Spleen (tissue), 7 donors: ENCODE results near the gene APOBEC3C.

Source experiments
- POLR2A ChIP-seq, 3 donors: fragments of 450-650 bp; IDR thresholded peaks; one replicate each; pipeline ENCODE4 v1.5.1; 2017; ENCODE audit warnings: antibody characterized with exemption in 3 of 3, mild to moderate bottlenecking in 1 of 3
- TF ChIP-seq, protein P1 (sequence below), 11 experiments: fragments of 200-600 bp in 7 of 11; fragments of 450-650 bp in 4 of 11; sonication (generic) in 4 of 11; IDR thresholded peaks in 8 of 11; conservative IDR thresholded peaks in 3 of 11; 1 replicate in 7 of 11; 2 replicates in 4 of 11; pipeline versions ENCODE4 v1.4.0 to v1.8.0; 2016 to 2021; ENCODE audit warnings: antibody characterized with exemption in 11 of 11, inconsistent platforms in 4 of 11, mild to moderate bottlenecking in 1 of 11
- donor health status: DM: no; HTN: no; CAD: no; lungs with moderate emphysema.
- donor health status: DM: no; HTN: no; CAD: no.
- donor health status: DM: no; HTN: no; CAD: no.

DNA sequence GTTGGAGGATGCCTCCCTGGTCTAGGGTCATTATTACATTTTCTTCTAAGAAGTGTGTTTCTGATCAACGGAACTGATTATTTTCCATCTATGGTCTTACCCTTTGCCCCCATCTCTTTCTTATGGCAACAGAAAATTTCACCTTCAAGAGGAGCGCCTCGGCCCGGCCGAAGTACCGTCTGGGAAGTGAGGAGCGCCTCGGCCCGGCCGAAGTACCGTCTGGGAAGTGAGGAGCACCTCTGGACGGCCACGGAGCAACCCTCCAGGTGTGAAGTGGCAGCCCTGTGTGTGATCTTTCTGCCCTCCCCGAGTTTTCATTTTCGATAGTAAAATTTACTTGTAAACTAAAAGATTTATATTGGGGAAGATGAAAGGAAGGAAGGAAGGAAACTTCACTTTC is 3.1 kb upstream of the APOBEC3C start:
- TF ChIP-seq, protein P1, sequence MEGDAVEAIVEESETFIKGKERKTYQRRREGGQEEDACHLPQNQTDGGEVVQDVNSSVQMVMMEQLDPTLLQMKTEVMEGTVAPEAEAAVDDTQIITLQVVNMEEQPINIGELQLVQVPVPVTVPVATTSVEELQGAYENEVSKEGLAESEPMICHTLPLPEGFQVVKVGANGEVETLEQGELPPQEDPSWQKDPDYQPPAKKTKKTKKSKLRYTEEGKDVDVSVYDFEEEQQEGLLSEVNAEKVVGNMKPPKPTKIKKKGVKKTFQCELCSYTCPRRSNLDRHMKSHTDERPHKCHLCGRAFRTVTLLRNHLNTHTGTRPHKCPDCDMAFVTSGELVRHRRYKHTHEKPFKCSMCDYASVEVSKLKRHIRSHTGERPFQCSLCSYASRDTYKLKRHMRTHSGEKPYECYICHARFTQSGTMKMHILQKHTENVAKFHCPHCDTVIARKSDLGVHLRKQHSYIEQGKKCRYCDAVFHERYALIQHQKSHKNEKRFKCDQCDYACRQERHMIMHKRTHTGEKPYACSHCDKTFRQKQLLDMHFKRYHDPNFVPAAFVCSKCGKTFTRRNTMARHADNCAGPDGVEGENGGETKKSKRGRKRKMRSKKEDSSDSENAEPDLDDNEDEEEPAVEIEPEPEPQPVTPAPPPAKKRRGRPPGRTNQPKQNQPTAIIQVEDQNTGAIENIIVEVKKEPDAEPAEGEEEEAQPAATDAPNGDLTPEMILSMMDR (IDR thresholded peaks at IDR 0.05 in 8 of 11, conservative IDR thresholded peaks at IDR 0.05 in 3 of 11) = no peak
- no peak for TF ChIP-seq POLR2A (IDR thresholded peaks at IDR 0.05)
